ENCODE results near the gene UCMA.

UCMA gene

GRCh38 chr10:13233358-13233757 lies 816 bp downstream of the UCMA start:
- no peak for DNase-seq (ENCODE audit: low read depth, low spot score)

GRCh38 chr10:13231808-13232207 lies 2.4 kb downstream of the UCMA start:
- DNase-seq (ENCODE audit: low read depth, low spot score) = no peak

- no peak for DNase-seq (ENCODE audit: low read depth, low spot score)
Measured at GRCh38 chr10:13231190-13231589, 3.0 kb downstream of the UCMA start.

- DNase-seq (ENCODE audit: low read depth, low spot score) = no peak
Measured at GRCh38 chr10:13227031-13227430, 7.1 kb downstream of the UCMA start.

GRCh38 chr10:13225601-13226000 lies 8.6 kb downstream of the UCMA start:
- DNase-seq (ENCODE audit: low read depth, low spot score) = no peak

DNA sequence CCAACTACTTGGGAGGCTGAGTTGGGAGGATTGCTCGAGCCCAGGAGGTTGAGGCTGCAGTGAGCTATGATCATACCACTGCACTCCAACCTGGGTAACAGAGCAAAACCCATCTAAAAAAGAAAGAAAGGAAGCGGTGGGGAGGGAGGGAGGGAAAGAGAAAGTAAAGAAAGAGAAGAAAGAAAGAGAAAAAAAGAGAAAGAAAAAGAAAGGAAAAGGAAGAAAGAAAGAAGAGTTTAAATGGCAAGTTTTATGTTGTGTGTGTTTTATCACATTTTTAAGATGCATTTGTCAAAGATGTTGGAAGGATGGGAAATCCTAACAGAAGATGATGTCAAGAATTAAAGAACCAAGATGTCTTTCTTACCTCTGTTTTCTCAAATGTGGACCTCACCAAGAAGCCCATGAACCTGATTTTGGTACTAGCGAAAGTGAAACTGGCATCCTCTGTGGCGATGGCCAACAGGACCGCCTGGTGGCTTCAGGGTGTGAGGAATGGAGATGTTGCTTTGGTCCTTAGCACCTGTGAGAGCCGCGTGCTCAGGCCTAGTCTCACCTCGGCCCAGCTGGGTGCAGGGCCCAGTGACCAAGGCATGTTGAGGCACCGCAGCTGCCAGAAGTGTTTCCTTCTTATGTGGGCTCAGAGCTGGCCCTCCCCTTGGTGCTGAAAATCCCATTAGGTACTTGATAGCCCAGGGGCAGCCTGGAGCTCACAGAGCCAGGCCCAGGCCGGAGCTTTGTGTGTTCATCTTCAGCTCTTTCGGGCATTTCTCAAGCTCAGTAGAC lies 9.8 kb downstream of the UCMA start:
- DNase-seq (ENCODE audit: low read depth, low spot score) = no peak

GRCh38 chr10:13223241-13223640 lies 10.9 kb downstream of the UCMA start:
- no peak for DNase-seq (ENCODE audit: low read depth, low spot score)

- DNase-seq (ENCODE audit: low read depth, low spot score) = no peak
Measured at GRCh38 chr10:13222566-13222965, 11.6 kb downstream of the UCMA start.

- DNase-seq (ENCODE audit: low read depth, low spot score) = no peak
Measured at GRCh38 chr10:13222151-13222550, 12.0 kb downstream of the UCMA start.

DNA sequence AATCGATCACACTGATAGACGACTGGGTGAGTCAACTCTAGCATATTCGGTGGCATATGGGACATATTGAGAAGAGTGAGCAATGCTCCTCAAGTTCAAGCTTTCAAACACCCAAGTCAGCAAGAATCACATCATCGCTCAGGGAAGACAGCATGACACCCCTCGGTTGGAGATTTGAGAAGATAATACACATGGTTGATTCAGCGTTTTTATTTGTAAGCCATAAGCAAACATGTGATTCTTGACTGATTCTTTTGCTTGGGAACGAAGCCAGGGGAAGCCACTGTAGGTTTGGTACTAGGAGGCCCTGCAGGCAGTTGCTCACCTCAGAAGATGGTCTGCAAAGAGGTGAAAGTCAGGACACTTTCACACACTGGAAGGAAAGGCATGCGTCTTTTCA lies 12.6 kb downstream of the UCMA start:
- DNase-seq (ENCODE audit: low read depth, low spot score) = no peak

DNA sequence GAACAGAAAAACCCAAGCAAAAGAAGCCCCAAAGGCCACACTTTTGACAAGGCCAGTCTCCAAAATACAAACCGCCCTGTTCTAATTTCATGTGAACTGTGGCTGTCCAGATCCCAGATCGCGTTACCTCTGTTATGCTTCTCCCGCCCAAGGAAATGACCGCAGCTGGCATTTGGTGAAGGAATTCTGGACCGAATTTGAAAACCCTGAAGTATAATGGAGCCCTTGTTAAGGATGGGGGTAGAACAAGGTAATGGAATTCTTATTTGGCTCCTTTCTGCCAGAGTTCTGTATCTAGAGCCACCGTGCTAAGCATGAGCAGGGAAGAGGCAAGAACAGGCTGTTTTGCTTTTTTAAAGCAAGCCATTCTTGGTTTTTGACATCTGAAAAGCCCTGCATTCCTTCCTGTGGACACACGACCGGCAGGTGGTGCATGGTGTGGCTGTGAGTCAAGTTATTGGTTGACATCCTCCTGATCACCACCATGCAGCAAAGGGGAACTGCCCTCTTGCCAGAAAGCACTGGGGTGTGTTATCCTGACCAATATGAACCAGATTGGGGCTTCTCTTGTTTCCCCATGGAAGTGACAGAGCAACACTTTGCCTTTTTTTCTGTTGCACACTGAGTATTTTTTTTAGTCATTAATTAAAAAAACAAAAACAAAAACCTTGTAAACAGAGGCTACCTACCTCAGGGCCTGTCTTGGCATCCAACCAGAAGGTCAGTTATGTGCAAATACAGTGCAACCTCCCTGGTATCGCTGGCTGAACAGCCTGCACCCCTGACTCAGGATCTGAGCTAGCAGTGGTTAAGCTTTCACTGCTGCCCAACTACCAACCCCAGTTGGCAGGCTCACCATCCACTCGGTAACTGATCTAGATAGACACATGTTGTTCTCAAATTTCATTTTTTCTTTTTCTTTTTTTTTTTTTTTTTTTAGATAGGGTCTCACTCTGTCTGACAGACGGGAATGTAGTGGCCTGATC lies 14.2 kb downstream of the UCMA start:
- no peak for DNase-seq (ENCODE audit: low read depth, low spot score)

DNA sequence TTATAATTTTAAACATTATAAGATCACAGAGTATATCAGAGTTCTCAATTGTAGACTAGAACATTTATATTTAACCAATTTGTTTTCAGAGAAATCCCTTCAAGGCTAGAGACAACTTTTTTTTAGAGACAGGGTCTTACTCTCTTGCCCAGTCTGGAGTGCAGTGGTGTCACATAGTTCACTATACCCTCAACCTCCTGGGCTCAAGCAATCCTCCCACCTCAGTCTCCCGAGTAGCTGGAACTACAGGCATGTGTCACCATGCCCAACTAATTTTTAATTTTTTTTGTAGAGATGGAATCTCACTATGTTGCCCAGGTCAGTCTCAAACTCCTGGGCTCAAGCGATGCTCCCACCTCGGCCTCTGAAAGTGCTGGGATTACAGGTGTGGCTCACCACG lies 15.3 kb downstream of the UCMA start:
- DNase-seq (ENCODE audit: low read depth, low spot score) = no peak

DNA sequence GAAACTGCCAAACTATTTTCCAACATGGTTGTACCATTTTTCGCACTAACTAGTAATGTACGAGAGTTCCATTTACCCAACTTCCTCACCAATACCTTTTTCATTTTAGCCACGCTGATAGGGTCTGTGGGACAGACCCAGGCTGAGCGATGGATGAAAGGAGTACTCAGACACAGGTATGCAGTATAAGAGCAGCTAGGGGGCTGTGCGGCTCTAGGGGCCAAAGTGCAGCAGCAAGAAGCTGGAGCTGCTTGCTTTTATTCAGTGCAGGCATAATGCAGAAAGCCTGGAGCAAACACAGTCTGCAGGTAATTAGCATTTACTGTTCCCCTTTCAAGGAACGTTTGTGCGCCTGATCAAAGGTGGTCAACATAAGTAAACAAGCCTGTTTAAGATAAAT lies 21.0 kb downstream of the UCMA start:
- DNase-seq (ENCODE audit: low read depth, low spot score) = no peak

- peak; percentile 29 for DNase-seq (ENCODE audit: low read depth, low spot score)
Measured at GRCh38 chr10:13206546-13207443, 27.4 kb downstream of the UCMA start.

GRCh38 chr10:13206091-13206490 lies 28.1 kb downstream of the UCMA start:
- DNase-seq (ENCODE audit: low read depth, low spot score) = no peak

GRCh38 chr10:13201132-13201531 lies 33.0 kb downstream of the UCMA start:
- DNase-seq (ENCODE audit: low read depth, low spot score) = no peak

GRCh38 chr10:13195016-13195415 lies 39.2 kb downstream of the UCMA start:
- DNase-seq (ENCODE audit: low read depth, low spot score) = no peak

- no peak for DNase-seq (ENCODE audit: low read depth, low spot score)
Measured at GRCh38 chr10:13193637-13194036, 40.5 kb downstream of the UCMA start.

DNA sequence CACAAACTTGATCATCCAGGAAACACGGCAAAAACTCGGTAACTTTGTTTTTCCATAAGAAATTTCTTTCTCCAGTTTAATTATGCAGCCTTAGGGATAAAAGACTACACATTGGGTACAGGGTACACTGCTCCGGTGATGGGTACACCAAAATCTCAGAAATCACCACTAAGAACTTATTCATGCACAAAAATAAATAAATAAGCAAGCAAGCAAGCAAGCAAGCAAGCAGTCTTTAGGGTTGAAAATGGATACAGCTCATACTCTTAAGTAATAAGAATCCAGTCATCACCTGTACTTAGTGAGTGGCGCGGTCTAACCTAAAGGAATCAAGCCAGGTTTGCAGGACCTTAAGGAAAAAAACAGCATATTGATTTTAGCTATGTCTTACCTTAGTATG lies 42.8 kb downstream of the UCMA start:
- no peak for DNase-seq (ENCODE audit: low read depth, low spot score)

GRCh38 chr10:13190816-13191215 lies 43.4 kb downstream of the UCMA start:
- DNase-seq (ENCODE audit: low read depth, low spot score) = no peak

- DNase-seq (ENCODE audit: low read depth, low spot score) = no peak
Measured at GRCh38 chr10:13189961-13190360, 44.2 kb downstream of the UCMA start.

DNA sequence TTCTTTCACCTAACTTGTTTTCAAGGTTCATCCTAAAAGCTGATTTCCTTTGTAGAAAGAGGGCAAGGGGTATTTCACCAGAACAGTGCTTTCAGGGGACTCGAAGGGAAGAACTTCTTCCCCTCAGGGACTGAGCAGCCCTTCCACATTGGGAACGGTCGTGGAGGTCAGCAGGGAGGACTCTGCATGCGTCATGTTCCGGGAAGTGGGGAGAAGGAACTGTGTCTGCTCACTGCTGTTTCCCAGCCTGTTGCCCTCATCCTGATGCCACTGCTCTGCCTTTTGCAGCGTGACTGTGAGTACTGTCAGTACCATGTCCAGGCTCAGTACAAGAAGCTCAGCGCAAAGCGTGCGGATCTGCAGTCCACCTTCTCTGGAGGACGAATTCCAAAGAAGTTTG lies 45.6 kb downstream of the UCMA start:
- DNase-seq (ENCODE audit: low read depth, low spot score) = no peak

Data from smooth muscle cell of the brain vasculature (primary cell).